Measurements from ENCODE around the gene RUFY2.

- TF ChIP-seq CTCF (conservative IDR thresholded peaks at IDR 0.05) (no peak), EZH2 (IDR thresholded peaks at IDR 0.05; ENCODE audit: low read depth) (no peak)
Measured at GRCh38 chr10:68336754-68337351, 70.2 kb downstream of the RUFY2 start.

Measured in PC-9 (cell line).